HEK293 (cell line): ENCODE results near the gene WLS.

Source experiments
- CTCF ChIA-PET: fragments of 350-600 bp; formaldehyde crosslinking; extraction: SDS; loops from one replicate; lab custom pipeline; 2021; ENCODE audit warnings: antibody characterized with exemption; lab: Yijun Ruan, JAX
- POLR2A ChIA-PET: fragments of 300-600 bp; formaldehyde crosslinking; extraction: SDS; loops from one replicate; lab custom pipeline; 2020; ENCODE audit warnings: antibody characterized with exemption, inconsistent platforms; lab: Yijun Ruan, JAX
- H3K27ac ChIP-seq: fragments of 200-500 bp; sonication (Bioruptor generic); 2 replicates; pipeline ENCODE4 v1.5.1; 2014; ENCODE audit warnings: low read depth, low read length, control low read depth, inconsistent platforms; ENCODE audit errors: extremely low read depth
- H3K36me3 ChIP-seq, 2 experiments: fragments of 200-500 bp in 1 of 2; sonication (Bioruptor generic) in 1 of 2; 1 replicate in 1 of 2; 2 replicates in 1 of 2; pipeline ENCODE4 v1.5.1; 2014 to 2017; ENCODE audit warnings: inconsistent platforms in 2 of 2, low read length in 2 of 2; ENCODE audit not compliant: control insufficient read depth in 2 of 2, insufficient read depth in 1 of 2
- H3K4me1 ChIP-seq: fragments of 200-500 bp; sonication (Bioruptor generic); 2 replicates; pipeline ENCODE4 v1.5.1; 2014; ENCODE audit warnings: mild to moderate bottlenecking, low read length, inconsistent platforms; ENCODE audit not compliant: control insufficient read depth, insufficient read depth
- H3K4me3 ChIP-seq: 2 replicates; pipeline ENCODE4 v1.5.1; 2011; ENCODE audit warnings: low read depth, mild to moderate bottlenecking, control low read depth, low read length, moderate library complexity
- H3K9me3 ChIP-seq: fragments of 200-500 bp; sonication (Bioruptor generic); 2 replicates; pipeline ENCODE4 v1.5.1; 2014; ENCODE audit warnings: low read depth, low read length, inconsistent platforms; ENCODE audit not compliant: control insufficient read depth, insufficient read depth
- AEBP2 ChIP-seq: fragments of 450-650 bp; formaldehyde crosslinking; IDR thresholded peaks from 2 replicates; pipeline ENCODE4 v1.5.1; 2016; ENCODE audit warnings: missing biosample characterization, missing genetic modification characterization, borderline replicate concordance
- GFI1B ChIP-seq: fragments of 450-650 bp; formaldehyde crosslinking; IDR thresholded peaks from 2 replicates; pipeline ENCODE4 v1.5.1; 2016; ENCODE audit warnings: missing biosample characterization, missing genetic modification characterization
- GLI2 ChIP-seq: fragments of 450-650 bp; formaldehyde crosslinking; IDR thresholded peaks from 2 replicates; pipeline ENCODE4; 2017; ENCODE audit warnings: missing biosample characterization, missing genetic modification characterization, low read depth, borderline replicate concordance
- GLIS2 ChIP-seq: fragments of 450-650 bp; formaldehyde crosslinking; IDR thresholded peaks from 2 replicates; pipeline ENCODE4 v1.5.1; 2016; ENCODE audit warnings: missing biosample characterization, missing genetic modification characterization
- HOXD13 ChIP-seq: sonication (generic); formaldehyde crosslinking; IDR thresholded peaks from 2 replicates; pipeline ENCODE4 v1.8.0; 2022; ENCODE audit warnings: missing genetic modification reagents, borderline replicate concordance
- KLF8 ChIP-seq: fragments of 450-650 bp; formaldehyde crosslinking; IDR thresholded peaks from 2 replicates; pipeline ENCODE4 v1.5.1; 2016; ENCODE audit warnings: missing biosample characterization, missing genetic modification characterization
- PRDM1 ChIP-seq: fragments of 450-650 bp; formaldehyde crosslinking; IDR thresholded peaks from 2 replicates; pipeline ENCODE4; 2016; ENCODE audit warnings: missing biosample characterization, missing genetic modification characterization
- TCF7L2 ChIP-seq: IDR thresholded peaks from 2 replicates; pipeline ENCODE4 v1.6.1; 2011; ENCODE audit warnings: low read depth, mild to moderate bottlenecking, inconsistent platforms, low read length, moderate library complexity, borderline replicate concordance
- WT1 ChIP-seq: fragments of 450-650 bp; formaldehyde crosslinking; IDR thresholded peaks from 2 replicates; pipeline ENCODE4 v1.5.1; 2016; ENCODE audit warnings: missing biosample characterization, missing genetic modification characterization
- ZFP41 ChIP-seq: fragments of 450-650 bp; formaldehyde crosslinking; IDR thresholded peaks from 2 replicates; pipeline ENCODE4 v1.5.1; 2016; ENCODE audit warnings: missing biosample characterization, missing genetic modification characterization, borderline replicate concordance
- ZIC2 ChIP-seq: fragments of 450-650 bp; formaldehyde crosslinking; IDR thresholded peaks from 2 replicates; pipeline ENCODE4 v1.5.1; 2016; ENCODE audit warnings: missing biosample characterization, missing genetic modification characterization
- ZNF155 ChIP-seq: fragments of 450-650 bp; formaldehyde crosslinking; IDR thresholded peaks from 2 replicates; pipeline ENCODE4 v1.5.1; 2016; ENCODE audit warnings: missing biosample characterization, missing genetic modification characterization
- ZNF157 ChIP-seq: fragments of 450-650 bp; formaldehyde crosslinking; IDR thresholded peaks from 2 replicates; pipeline ENCODE4 v1.5.1; 2016; ENCODE audit warnings: missing biosample characterization, missing genetic modification characterization
- ZNF248 ChIP-seq: fragments of 450-650 bp; formaldehyde crosslinking; IDR thresholded peaks from 2 replicates; pipeline ENCODE4 v1.5.1; 2017; ENCODE audit warnings: missing biosample characterization, missing genetic modification characterization
- ZNF26 ChIP-seq: fragments of 450-650 bp; formaldehyde crosslinking; IDR thresholded peaks from 2 replicates; pipeline ENCODE4 v1.5.1; 2016; ENCODE audit warnings: missing biosample characterization, missing genetic modification characterization
- ZNF280C ChIP-seq: fragments of 450-650 bp; formaldehyde crosslinking; IDR thresholded peaks from 2 replicates; pipeline ENCODE4 v1.5.1; 2016; ENCODE audit warnings: missing biosample characterization, missing genetic modification characterization
- ZNF280D ChIP-seq: fragments of 450-650 bp; formaldehyde crosslinking; IDR thresholded peaks from 2 replicates; pipeline ENCODE4 v1.5.1; 2016; ENCODE audit warnings: missing biosample characterization, missing genetic modification characterization
- ZNF335 ChIP-seq: fragments of 450-650 bp; formaldehyde crosslinking; conservative IDR thresholded peaks from 2 replicates; pipeline ENCODE4 v1.5.1; 2016; ENCODE audit warnings: missing biosample characterization, missing genetic modification characterization
- ZNF416 ChIP-seq: fragments of 450-650 bp; formaldehyde crosslinking; IDR thresholded peaks from 2 replicates; pipeline ENCODE4 v1.5.1; 2016; ENCODE audit warnings: missing biosample characterization, missing genetic modification characterization
- ZNF449 ChIP-seq: fragments of 450-650 bp; formaldehyde crosslinking; IDR thresholded peaks from 2 replicates; pipeline ENCODE4 v1.5.1; 2017; ENCODE audit warnings: missing biosample characterization, mild to moderate bottlenecking, missing genetic modification characterization, moderate library complexity
- ZNF555 ChIP-seq: fragments of 450-650 bp; formaldehyde crosslinking; conservative IDR thresholded peaks from 2 replicates; pipeline ENCODE4 v1.5.1; 2017; ENCODE audit warnings: missing biosample characterization, mild to moderate bottlenecking, missing genetic modification characterization, inconsistent platforms
- ZNF580 ChIP-seq: fragments of 450-650 bp; formaldehyde crosslinking; IDR thresholded peaks from 2 replicates; pipeline ENCODE4 v1.5.1; 2016; ENCODE audit warnings: missing biosample characterization, missing genetic modification characterization
- ZNF670 ChIP-seq: fragments of 450-650 bp; formaldehyde crosslinking; IDR thresholded peaks from 2 replicates; pipeline ENCODE4 v1.5.1; 2016; ENCODE audit warnings: missing biosample characterization, missing genetic modification characterization, low read depth
- ZNF677 ChIP-seq: fragments of 450-650 bp; IDR thresholded peaks from 2 replicates; pipeline ENCODE4 v1.5.0; 2018; ENCODE audit warnings: missing biosample characterization, mild to moderate bottlenecking, missing genetic modification characterization, moderate library complexity
- ZNF791 ChIP-seq: fragments of 450-650 bp; formaldehyde crosslinking; IDR thresholded peaks from 2 replicates; pipeline ENCODE4 v1.5.1; 2016; ENCODE audit warnings: missing biosample characterization, missing genetic modification characterization
- ZSCAN30 ChIP-seq: fragments of 450-650 bp; IDR thresholded peaks from 2 replicates; pipeline ENCODE4 v1.5.1; 2018; ENCODE audit warnings: missing biosample characterization, mild to moderate bottlenecking, missing genetic modification characterization, moderate library complexity

WLS gene

GRCh38 chr1:68141071-68142021, 91.0 kb downstream of the WLS start:
- CTCF ChIA-PET = no interaction called here
- TF ChIP-seq ZNF670 = no peak
- TF ChIP-seq TCF7L2 = no peak
- TF ChIP-seq ZSCAN30 (tag by site-specific recombination) = no peak
- no peak for TF ChIP-seq ZNF335 (tag by site-specific recombination)
- no peak for TF ChIP-seq ZNF280C (tag by site-specific recombination)
- TF ChIP-seq GLIS2 (tag by site-specific recombination) = no peak
- TF ChIP-seq ZIC2 = no peak
- TF ChIP-seq ZNF677 (tag by site-specific recombination) = no peak
- TF ChIP-seq ZNF280D (tag by site-specific recombination) = no peak
- no peak for TF ChIP-seq WT1 (tag by site-specific recombination)
- TF ChIP-seq ZNF416 (tag by site-specific recombination) = no peak
- TF ChIP-seq KLF8 = no peak
- no peak for TF ChIP-seq ZNF449 (tag by site-specific recombination)
- TF ChIP-seq HOXD13 (CRISPR knock-in tag) = no peak
- TF ChIP-seq PRDM1 = no peak
- no peak for TF ChIP-seq ZNF157 (tag by site-specific recombination)
- TF ChIP-seq ZNF555 (tag by site-specific recombination) = no peak
- TF ChIP-seq GFI1B (tag by site-specific recombination) = no peak
- no peak for TF ChIP-seq ZNF155
- H3K4me1 ChIP-seq = no peaks in the 10 kb centered on the region

GRCh38 chr1:68140536-68140935, 91.8 kb downstream of the WLS start:
- Histone ChIP-seq H3K4me3 (no peak overlapping the region), H3K27ac (no peak overlapping the region), H3K36me3 (peaks cover 8 to 81% of the 10 kb centered on the region in 2 experiments; a peak in 2 of 3 replicates), H3K9me3 (no peaks in the 10 kb centered on the region), H3K4me1 (no peaks in the 10 kb centered on the region)
- POLR2A ChIA-PET = no interaction called here
- CTCF ChIA-PET = no interaction called here
- TF ChIP-seq AEBP2 = no peak
- TF ChIP-seq ZNF26 (tag by site-specific recombination) = no peak
- TF ChIP-seq GLI2 (tag by site-specific recombination) = no peak
- TF ChIP-seq ZNF791 (tag by site-specific recombination) = no peak
- TF ChIP-seq ZNF248 = no peak
- TF ChIP-seq ZFP41 = no peak
- no peak for TF ChIP-seq ZNF580

More at GRCh38 chr1:68141071-68142021, 91.0 kb downstream of the WLS start:
- POLR2A ChIA-PET = no interaction called here
- Histone ChIP-seq H3K27ac (no peak overlapping the region), H3K36me3 (peaks cover 8 to 81% of the 10 kb centered on the region in 2 experiments; a peak in 2 of 3 replicates), H3K9me3 (no peaks in the 10 kb centered on the region), H3K4me3 (no peak overlapping the region)
